ENCODE data around the gene USP26.
"Not testable (repeated sequence)": the region's sequence is repeated elsewhere in the genome, so short reads cannot be mapped to it uniquely, and the experiment has no call there.

USP26 gene, protein sequence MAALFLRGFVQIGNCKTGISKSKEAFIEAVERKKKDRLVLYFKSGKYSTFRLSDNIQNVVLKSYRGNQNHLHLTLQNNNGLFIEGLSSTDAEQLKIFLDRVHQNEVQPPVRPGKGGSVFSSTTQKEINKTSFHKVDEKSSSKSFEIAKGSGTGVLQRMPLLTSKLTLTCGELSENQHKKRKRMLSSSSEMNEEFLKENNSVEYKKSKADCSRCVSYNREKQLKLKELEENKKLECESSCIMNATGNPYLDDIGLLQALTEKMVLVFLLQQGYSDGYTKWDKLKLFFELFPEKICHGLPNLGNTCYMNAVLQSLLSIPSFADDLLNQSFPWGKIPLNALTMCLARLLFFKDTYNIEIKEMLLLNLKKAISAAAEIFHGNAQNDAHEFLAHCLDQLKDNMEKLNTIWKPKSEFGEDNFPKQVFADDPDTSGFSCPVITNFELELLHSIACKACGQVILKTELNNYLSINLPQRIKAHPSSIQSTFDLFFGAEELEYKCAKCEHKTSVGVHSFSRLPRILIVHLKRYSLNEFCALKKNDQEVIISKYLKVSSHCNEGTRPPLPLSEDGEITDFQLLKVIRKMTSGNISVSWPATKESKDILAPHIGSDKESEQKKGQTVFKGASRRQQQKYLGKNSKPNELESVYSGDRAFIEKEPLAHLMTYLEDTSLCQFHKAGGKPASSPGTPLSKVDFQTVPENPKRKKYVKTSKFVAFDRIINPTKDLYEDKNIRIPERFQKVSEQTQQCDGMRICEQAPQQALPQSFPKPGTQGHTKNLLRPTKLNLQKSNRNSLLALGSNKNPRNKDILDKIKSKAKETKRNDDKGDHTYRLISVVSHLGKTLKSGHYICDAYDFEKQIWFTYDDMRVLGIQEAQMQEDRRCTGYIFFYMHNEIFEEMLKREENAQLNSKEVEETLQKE

DNA sequence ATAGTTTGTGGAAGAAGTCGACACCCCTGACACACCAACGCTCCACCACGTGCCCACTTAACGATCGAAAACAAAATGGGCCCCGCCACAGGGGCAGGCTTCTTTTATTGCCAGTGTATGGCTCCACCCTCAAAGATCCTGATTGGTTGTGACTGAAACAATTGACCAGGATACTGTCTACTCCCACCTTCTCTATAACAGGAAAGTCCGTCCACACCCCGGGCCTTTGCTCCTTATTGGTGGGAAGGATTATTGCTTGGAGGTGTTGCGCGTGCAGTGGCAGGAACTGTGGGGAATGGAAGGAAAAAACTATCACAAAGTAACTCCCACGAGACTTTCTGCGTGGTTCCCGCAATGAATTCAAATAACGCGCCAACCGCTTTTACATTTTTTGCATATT lies at the start of gene USP26:
USP26 (minus strand) TSS at position 79 of the 400 bp plus-strand sequence. CDS start 68,889 bp downstream, outside the sequence.
- no peak for DNase-seq

DNA sequence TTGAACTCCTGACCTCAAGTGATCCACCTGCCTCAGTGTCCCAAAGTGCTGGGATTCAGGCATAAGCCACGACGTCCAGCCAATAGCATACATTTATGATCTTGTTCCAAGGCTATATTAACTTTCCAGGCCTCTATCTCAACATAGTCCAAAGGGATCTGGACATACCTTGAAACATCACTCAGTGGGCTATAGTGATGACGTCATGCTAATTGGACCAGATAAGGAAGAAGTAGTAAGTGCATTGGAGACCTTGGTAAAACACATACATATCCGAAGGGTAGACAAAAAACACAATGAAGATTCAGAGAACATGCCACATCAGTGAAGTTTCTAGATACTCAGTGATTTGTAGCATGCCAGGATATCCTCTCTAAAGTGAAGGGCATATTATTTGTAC lies 37.4 kb upstream of the USP26 start:
- DNase-seq = no peak

DNA sequence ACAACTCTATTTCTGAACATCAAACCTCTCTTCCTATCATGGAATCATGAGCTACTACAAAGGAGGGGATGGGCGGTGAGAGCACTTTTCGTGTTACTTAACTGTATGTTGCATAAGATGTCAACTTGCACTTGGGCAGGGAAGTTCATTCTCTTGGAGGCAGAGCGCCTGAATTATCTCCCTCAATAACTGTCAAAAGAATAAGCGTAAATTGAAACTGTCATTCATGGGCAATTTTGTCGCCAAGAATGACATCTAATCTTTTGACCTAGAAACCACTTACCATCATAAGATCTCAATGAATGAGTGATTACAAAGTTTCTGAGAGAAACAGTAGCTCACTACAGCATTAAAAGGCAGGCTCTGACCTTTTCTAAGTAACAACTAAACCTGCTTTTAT lies 23.5 kb upstream of the USP26 start:
- DNase-seq = no peak

DNA sequence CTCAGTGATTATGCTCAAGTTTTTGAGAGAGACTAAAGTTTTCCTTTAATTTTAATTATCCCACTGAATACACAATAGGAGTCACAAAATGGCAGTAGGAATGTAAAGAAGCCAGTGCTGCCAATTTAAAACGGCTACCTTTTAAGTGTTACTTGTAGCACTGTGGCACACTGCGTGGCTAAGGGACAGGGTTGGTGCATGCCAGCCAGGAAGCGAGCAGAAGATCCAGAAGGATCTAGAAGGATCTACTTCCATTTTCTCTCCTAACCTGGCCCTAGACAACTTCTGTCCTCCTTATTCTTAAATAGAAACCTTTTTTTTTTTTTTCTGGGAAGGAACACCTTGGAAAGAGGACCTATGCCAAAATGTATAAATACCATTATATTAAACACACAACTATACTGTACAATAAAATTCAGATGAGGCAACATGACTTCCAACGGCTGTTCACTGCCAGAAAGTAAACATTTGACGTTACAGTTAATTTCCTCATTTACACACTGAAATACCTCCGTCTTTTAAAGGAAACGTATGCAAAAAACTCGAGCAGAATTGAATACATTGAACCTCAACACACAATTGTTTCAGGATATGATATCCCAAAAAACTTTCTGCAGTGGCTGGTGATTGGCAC lies 2.7 kb downstream of the USP26 start:
- DNase-seq = no peak

DNA sequence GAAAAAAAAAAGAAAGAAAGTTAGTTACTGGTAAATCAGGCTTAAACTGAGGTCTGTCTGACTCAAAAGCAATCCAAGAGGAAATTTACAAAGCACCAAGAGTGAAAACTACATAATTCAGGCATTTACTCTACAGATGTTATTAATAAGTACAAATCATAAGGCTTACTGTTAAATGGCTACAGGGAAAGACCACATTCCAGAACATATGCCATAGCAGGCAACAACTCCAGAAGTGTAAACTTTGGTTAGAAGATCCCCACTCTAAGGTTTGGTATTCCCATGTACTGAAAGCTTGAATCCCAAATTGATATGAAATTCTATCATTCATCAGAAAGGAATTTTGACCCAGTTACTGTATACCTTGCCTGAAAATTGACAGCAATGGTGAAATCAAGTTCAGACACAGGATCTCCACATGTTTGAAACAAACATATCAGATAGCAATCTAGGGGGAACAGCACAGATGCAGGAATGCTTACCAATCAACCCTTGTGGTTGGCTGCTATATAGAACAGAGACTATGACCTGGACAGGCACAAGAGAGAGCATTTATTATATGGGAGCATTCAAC lies 6.6 kb downstream of the USP26 start:
- DNase-seq = no peak

DNA sequence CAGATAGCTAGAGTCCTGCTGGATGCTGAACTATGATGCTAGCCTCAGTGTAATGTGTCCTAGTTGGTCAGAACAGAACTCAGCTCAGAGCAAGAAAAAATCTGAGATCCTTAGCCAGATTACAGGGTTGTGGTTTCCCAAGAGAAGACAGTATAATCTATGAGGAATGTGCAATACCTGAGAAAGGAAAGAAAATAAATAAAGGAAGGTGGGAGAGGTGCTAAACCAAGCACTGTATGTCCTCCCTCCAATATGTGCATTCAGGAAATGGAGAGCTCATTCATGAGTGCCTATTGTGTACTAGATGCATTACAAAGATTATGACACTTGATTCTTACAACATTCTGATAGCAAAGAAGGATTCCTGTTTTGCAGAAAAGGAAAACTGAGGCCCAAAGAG lies 7.5 kb downstream of the USP26 start:
- no peak for DNase-seq

DNA sequence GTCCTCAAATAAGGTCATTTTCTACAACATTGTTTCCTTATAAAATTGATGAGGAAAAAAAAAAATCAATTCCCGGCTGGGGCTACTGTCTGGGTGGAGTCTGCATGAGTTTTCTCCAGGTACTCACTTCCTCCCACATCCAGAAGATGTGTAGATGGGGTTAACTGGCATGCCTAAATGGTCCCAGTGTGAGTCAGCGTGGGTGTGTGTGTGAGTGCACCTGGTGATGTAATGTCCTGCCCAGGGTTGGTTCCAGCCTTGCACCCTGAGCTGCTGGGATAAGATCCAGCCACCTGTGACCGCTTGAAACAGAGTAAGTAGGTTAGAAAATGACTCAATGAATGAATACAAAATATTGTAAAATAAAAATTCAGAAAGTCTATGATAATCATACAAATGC lies 11.1 kb downstream of the USP26 start:
- no peak for DNase-seq

DNA sequence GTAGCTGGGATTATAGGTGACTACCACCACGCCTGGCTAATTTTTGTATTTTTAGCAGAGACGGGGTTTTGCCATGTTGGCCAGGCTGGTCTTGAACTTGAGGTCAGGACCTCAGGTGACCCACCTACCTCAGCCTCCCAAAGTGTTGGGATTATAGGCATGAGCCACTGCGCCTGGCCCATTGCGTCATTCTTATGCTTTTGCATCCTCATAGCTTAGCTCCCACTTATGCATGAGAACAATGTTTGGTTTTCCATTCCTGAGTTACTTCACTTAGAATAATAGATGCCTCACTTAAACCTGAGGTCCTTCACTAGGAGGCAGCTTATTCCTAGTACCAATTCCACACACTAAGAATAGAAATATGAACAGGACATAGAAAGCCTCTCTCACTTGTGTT lies 11.9 kb downstream of the USP26 start:
- not testable (repeated sequence) for DNase-seq

DNA sequence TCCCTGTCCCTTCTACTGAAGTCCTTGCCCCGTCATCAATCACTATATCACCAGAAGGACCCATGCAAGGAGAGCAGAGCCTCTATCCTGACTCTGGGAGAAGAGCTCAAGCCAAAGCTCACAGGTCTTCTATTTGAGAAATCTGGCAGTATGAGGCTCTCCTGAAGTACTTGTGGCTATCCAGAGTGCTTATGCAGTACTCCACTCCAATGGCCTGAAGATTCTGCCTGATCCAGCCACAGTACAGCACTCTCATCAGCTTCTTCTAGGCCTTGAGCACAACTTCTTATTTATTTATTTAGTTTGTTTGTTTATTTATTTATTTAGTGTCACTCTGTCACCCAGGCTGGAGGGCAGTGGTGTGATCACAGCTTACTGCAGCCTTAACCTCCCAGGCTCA lies 13.0 kb downstream of the USP26 start:
- DNase-seq = no peak

DNA sequence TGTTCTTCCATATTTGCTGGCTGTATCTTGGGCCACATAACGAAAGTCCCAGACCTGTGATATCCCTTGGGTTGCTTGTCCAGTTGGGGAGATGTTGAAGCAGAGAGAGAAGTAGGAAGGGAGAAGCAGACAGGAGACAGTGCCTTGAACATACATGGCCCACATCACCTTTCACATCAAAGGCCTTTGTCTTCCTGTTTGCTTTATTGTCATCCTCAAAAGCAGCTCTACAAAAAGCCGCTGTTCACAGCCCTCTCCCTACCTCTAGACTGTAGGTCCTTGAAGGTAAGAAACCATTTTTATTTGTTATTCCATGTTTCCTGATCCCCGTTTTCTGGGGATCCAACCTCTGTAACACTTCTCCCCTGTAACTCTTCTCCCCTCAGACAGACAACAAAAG lies 14.9 kb downstream of the USP26 start:
- no peak for DNase-seq

DNA sequence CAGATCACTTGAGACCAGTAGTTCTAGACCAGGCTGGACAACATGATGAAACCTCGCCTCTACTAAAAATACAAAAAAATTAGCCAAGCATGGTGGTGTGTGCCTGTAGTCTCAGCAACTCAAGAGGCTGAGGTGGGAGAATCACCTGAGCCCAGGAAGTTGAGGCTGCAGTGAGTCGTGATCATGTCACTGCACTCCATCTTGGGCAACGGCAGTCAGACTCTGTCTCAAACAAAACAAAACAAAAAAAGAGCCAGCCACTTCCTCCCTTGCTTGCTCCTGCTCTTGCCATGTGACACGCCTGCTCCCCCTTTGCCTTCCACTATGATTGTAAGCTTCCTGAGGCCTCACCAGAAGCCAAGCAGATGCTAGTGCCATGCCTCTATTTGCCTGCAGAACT lies 19.1 kb downstream of the USP26 start:
- DNase-seq = not testable (repeated sequence)

DNA sequence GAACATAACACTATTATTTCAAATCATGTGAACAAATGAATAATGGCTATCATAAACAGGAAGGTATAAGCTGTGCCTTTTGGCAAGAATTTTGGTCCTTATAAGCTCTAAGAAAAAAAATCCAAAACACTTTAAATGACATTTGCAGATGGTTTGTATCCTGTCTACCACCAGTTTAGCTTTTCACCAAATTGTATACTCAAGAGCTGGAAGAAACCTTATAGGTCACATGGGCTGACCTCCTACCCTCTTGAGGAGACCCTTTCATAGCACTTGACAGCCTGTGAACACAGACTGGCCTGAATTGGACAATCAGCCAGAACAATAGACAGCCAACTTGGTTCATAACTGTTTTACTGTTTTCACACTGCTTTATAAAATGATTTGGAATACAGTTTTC lies 24.3 kb downstream of the USP26 start:
- no peak for DNase-seq

DNA sequence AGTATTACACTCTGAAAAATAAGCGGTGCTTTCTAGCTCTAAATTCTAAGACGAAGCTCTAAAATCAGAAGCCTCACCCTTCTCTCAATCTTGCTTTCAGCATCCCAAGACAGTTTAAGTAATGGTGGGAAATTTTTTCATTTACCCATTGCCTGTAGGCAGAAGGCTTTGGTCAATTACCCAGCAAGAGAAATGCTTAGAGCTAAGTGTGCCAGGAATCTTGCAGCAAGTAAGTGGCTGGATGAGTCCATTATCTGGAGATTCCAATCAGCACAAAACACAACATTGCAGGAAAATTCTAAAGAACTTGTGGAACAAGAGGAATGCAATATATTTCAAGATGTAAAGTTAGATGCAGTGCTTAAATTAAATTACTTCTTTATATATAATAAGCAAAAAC lies 28.4 kb downstream of the USP26 start:
- DNase-seq = no peak

DNA sequence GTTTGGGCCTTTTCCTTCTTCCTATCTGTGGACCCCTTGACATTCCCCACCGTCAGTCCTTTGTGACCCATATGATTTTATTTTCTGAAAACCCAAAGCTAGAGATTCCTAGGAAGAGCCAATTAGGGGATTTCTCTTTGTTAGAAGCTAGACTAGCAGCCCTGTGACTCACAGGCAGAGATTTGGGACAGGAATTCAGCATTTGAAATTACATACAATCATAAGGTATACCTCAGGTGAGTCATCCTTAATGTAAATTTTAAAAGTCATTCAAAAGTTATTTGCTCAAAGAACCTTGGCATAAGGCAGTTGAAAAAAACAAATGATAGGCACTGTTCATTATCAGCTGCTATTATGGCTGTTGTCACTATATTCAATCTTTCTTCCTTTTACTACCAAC lies 40.6 kb downstream of the USP26 start:
- DNase-seq = no peak

DNA sequence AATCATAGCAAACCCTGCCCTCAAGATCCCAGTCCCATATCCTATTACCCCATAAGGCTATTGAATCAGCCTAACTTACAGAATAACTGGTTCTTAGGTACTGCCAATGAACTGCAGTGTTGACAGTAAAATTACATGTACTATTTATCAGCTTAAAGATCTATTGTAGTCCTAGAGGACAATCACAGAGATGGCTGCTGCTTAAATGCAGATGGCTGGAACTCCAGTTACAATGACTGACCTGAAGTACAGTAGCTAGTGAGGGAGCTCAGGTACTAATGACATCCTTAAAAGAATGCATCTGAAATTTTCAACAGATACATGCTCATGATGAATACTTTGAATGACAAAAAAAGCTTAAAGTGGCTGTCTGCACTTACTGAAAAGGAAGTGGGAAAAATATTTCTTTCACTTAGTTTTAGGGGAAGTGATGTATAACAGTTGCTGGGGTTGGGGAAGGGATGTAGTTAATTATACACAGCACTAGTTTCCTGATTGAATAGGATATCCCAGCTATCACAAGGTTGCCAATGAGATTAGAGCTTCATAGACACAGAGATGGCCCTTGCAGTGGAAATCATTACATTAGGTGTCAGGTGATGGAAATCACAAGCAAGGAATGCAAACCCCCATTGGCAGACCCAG lies 42.0 kb downstream of the USP26 start:
- DNase-seq = no peak

DNA sequence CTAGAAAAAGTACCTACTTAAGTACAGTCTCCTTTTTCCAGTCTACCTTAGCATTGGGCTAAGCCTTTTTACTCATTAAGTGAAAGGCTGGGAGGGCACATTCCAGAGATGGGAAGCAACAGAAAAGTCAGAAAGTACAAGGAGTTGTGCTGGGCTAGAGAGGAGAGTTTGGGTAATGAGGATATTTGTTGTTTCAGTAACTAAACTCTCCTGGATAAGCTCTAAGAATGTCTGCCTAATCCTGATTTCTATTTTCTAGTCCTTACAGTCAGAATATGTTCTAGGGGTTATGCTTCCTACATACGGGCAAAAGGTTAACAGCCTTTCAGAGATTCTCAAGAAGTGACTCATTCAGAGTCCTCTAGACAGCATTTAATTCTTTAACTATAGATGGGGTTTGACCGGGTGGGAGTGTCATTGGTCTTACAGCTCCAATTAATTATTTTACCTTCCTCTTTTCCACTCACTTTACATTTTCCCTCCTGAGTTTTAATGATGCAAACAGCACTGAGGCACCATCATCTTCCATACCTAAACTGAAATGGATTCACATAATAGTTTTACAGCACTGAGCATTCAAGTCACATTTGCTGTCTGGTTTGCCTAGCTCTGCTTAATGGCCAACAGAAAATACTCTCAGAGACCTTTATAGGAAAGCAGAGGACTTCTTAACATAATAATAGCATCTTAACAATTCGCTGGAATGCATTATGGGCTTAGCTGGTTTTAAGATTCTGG lies 42.9 kb downstream of the USP26 start:
- no peak for DNase-seq

DNA sequence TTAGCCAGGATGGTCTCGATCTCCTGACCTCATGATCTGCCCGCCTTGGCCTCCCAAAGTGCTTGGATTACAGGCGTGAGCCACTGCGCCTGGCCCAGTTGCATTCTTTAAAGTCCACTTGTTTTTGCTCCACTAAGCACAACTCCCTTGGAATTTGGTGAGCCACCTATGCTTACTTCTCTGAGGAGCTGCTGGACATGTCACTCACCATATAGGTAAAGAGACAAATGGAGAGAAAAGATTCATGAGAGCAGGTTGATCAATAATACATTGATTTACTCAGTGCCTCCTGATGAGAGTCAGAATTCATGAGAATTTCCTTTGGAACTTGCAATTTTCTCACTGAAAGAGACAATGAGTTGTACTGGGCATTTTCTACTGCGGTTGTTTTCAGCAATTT lies 48.2 kb downstream of the USP26 start:
- no peak for DNase-seq

DNA sequence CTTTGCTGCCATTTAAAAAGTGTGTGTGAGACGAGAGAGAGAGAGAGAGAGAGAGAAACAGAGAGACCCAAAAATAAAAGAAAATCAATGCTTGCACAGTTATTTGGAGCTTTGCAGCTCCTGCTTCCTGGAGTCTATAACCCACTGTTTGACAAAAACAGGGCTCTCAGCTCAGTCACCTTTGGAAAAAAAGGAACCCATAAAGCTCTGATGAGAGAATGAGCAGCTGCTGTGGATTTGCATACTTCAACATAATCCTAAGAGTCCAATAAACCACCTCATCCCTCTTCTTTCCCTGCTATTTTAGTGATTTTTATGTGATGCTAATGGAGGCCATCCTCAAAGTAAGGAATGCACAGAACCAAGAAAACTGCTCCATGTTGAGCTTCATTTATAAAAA lies 50.3 kb downstream of the USP26 start:
- no peak for DNase-seq

DNA sequence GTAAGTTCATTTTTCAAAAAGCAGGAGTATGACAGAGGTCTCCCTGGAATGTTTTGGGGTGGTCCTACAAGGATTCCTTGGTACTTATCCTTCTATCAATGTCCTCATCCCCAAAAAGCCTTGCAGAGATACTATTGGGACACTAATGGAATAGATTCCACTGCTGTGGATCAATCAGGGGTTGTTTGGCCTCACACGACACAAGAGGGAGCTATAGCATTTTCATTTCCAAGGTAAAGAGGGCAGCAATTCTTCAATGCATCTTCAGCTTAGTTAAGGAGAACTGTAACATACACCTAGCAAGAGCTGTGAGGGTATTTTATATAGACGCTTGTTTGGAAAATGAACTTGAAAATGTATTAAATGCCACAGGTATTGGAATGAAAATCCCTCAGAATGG lies 50.9 kb downstream of the USP26 start:
- DNase-seq = no peak

DNA sequence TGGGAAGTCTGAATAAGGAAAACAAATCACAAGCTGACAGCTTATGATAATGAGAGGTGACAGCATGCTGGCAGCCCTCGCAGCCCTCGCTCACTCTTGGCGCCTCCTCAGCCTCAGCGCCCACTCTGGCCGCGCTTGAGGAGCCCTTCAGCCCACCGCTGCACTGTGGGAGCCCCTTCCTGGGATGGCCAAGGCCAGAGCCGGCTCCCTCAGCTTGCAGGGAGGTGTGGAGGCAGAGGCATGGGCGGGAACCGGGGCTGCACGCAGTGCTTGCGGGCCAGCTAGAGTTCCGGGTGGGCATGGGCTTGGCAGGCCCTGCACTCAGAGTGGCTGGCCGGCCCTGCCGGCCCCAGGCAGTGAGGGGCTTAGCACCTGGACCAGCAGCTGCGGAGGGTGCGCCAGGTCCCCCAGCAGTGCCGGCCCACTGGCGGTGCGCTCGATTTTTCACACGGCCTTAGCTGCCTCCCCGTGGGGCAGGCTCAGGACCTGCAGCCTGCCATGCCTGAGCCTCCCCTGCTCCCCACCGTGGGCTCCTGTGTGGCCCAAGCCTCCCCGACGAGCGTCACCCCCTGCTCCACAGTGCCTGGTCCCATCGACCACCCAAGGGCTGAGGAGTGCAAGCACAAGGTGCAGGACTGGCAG lies 52.6 kb downstream of the USP26 start:
- DNase-seq = not testable (repeated sequence)

DNA sequence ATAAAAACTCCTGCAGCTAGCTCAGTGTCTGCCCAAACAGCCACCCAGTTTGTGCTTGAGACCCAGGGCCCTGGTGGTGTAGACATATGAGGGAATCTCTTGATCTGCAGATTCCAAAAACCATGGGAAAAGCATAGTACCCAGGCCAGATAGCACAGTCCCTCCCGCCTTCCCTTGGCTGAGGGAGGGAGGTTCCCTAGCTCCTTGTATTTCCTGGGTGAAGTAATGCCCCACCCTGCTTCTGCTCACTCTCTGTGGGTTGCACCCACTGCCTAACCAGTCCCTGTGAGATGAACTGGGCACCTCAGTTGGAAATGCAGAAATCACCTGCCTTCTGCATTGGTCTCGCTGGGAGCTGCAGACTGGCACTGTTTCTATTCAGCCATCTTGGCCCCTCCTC lies 54.6 kb downstream of the USP26 start:
- no peak for DNase-seq
